ENCODE data around the gene ODF2. TPM values are rescaled to one million over a fixed set of nuclear protein-coding genes. Genes with fewer than 3 reads are reported as not detected.

The ODF2 gene
- total and polyA plus RNA-seq, 2 of the 8 experiments (the other 6 are each of a cell fraction or from before 2014, with no cell fraction given) = 5.6 to 17.9 TPM

DNA sequence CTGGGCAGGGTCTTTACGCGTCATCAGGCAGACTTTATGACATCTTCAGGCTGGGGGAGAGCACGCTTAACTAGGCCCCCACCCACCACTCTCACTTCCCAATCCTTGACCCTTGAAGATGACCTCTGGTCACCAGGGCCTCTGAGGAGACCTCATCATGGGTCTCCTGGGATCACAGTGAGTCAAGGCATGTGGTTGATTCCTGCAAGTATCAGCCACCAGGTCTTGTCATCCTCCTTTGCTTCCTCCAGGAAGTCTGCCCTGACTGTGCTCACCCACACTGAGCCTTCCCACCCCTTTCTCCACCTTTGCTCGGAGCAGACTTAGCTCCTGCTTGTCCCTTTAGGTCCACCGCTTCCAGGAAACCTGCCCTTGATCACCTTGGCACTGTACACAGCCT is 17.3 kb downstream of the ODF2 start (continued):
- no peak for TF ChIP-seq CHD7 (IDR thresholded peaks at IDR 0.05; ENCODE audit: insufficient replicate concordance, low read length)

Measured in H1 (cell line).